Measurements from ENCODE around the gene MCTP1.

MCTP1 gene

DNA sequence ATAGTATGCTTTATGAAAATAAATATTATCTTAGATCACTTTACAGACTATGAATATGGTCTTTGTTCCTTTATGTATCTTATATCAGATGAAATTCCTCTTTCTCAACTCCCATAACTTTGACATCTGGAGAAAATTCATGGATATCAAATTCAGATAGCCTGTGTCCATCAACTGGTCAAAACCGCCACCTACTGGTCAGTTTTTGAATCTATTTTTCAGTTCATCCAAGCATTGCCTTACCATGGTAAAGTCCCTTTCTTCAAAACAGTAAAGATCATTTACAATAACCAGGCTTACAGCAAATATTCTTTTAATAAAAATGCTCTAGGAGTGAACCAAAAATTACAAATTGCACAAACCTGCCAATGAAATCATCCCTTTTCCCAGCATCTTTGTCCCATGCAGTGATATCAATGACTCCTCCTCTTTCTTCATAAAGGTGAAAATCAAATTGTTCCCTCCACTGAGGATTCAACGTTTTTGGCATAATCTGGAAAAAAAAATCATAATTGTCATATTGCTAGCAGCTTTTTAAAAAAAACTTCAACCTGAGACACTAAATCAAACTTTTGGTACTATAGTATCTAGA, 375.9 kb downstream of the MCTP1 start:
- peak; percentile 15 for DNase-seq (ENCODE audit: extremely low read depth, low read depth)

GRCh38 chr5:94906750-94907149, 378.1 kb downstream of the MCTP1 start:
- no peak for DNase-seq (ENCODE audit: extremely low read depth, low read depth)
- TF ChIP-seq, protein P1, sequence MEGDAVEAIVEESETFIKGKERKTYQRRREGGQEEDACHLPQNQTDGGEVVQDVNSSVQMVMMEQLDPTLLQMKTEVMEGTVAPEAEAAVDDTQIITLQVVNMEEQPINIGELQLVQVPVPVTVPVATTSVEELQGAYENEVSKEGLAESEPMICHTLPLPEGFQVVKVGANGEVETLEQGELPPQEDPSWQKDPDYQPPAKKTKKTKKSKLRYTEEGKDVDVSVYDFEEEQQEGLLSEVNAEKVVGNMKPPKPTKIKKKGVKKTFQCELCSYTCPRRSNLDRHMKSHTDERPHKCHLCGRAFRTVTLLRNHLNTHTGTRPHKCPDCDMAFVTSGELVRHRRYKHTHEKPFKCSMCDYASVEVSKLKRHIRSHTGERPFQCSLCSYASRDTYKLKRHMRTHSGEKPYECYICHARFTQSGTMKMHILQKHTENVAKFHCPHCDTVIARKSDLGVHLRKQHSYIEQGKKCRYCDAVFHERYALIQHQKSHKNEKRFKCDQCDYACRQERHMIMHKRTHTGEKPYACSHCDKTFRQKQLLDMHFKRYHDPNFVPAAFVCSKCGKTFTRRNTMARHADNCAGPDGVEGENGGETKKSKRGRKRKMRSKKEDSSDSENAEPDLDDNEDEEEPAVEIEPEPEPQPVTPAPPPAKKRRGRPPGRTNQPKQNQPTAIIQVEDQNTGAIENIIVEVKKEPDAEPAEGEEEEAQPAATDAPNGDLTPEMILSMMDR (IDR thresholded peaks at IDR 0.05; ENCODE audit: low read depth, low read length), result no peak

More for the DNA sequence above, 375.9 kb downstream of the MCTP1 start:
- TF ChIP-seq, protein P1 (IDR thresholded peaks at IDR 0.05; ENCODE audit: low read depth, low read length), result peak; percentile 62

DNA sequence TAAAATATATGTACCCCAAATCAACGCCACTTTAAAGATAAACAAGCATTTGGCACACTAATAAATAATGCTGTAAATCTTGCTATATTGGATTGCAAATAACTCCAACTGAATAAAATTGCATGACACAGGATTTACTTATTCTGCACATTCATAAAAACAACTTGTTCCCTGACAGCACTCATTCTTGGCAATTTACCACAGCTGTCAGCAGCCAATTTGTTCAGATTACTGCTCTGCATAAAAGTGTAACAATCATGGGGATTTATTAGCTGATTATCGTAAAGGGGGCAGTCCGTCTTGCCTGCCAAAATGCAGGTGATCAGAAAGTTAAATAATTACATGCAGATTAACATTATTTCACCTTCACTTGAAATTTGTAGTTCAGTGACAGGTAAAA, 381.2 kb downstream of the MCTP1 start:
- TF ChIP-seq, protein P1 (IDR thresholded peaks at IDR 0.05; ENCODE audit: low read depth, low read length), result no peak
- no peak for DNase-seq (ENCODE audit: extremely low read depth, low read depth)

DNA sequence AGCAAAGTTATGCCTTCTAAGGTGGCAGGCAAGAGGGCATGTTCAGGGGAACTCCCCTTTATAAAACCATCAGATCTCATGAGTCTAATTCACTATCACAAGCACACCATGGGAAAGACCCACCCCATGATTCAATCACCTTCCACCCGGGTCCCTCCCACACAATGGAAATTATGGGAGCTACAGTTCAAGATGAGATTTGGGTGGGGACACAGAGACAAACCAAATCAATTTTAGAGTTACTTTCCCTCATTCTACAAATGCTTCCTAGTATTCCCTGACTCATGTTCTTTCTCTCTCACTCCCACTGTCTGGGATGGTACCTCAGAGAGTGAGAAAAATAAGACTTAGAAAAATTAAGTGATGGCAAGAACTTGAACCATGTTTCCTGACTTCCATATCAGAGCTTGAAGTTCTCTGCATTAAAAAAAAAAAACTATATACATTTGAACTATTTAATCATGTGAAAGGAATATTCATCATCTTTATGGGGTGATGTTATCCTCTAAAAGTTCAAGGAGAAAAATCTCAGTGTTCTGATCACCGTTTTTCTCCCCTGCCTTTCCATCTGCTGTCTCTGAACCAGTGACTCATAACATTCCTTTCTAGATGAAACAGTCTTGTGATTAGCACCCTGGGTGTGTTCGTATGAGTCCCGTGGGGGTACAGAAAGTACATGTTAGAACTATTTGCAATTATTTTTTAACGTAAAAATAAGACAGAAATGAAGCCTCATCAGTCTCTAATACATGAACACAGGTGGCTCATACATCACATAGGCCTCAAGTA, 383.5 kb downstream of the MCTP1 start:
- DNase-seq (ENCODE audit: extremely low read depth, low read depth), result no peak
- TF ChIP-seq, protein P1 (IDR thresholded peaks at IDR 0.05; ENCODE audit: low read depth, low read length), result no peak

DNA sequence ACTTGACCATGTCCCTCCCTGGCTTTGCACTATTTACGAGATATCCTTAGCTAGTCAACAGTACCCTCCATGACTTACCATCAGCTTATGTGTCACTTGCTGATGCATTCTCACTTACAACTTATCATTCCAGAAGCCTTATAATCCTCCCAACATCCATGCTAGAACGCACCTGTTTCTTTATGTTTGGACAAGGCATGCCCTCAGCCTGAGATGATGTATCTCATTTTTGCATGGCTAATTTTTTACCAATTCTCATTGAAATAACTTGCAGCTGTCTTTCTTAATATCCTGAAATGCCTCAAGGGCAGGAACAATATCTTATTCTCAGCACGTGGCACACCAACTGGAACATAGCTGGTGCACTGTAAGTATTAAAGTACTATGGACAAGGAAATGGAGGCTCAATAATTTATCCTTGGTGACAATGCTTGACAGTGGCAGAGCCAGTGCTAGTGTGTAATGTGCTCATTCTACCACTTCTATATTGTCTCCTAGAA, 384.8 kb downstream of the MCTP1 start:
- no peak for DNase-seq (ENCODE audit: extremely low read depth, low read depth)
- TF ChIP-seq, protein P1 (IDR thresholded peaks at IDR 0.05; ENCODE audit: low read depth, low read length), result no peak

DNA sequence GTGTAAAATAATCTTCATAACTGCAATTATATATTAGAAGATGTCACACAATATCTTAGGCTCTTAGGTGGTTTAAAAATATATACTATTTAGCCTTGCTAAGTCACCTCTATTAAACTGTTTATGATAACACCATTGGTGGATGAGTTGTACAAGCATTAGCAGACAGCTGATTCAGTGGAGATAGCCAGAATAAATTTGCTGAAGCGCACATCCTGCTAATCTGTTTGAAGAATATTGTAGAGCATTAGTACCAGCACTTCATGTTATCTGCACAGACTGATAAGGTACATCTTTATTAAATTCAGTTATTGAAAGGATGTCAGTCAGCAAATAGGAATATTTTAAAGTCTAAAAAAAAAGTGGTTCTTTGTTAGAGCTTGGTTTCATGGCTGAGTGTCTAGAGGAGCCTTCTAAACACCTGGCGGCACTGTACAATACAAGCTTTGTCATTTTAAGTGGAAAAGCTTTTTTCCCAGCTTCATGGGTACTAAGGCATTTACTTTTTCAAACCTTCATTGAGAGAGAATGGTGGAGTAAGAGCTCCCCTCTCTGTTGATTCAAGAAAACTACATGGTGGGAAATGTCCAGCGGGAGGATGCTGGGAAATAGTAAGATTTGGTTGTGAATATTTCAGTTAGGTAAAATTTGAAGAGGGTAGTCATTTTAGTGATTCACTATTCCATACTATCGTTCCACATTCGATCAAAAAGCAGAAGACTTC, 391.3 kb downstream of the MCTP1 start:
- TF ChIP-seq, protein P1 (IDR thresholded peaks at IDR 0.05; ENCODE audit: low read depth, low read length), result peak; percentile 20
- no peak for DNase-seq (ENCODE audit: extremely low read depth, low read depth)
